ENCODE measurements around the gene MED15.
"Not testable (repeated sequence)": the region's sequence is repeated elsewhere in the genome, so short reads cannot be mapped to it uniquely, and the experiment has no call there.

Gene MED15
- total RNA-seq: 245 reads per million, percentile 94 among the genes with 10 or more reads in this experiment

- DNase-seq: peak; percentile 86
Measured at GRCh38 chr22:20507253-20508066, at the start of gene MED15. Gene MED15, plus strand, starts transcription at chr22:20507610. Its CDS starts 69 bp downstream, at chr22:20507679.

GRCh38 chr22:20458530-20459151 is 48.8 kb upstream of the MED15 start:
- no peak for DNase-seq

- no peak for DNase-seq
Measured at GRCh38 chr22:20459152-20459542, 48.3 kb upstream of the MED15 start.

GRCh38 chr22:20459862-20460261 is 47.5 kb upstream of the MED15 start:
- no peak for DNase-seq

- DNase-seq: no peak
Measured at GRCh38 chr22:20463324-20464095, 43.9 kb upstream of the MED15 start.

GRCh38 chr22:20464096-20464614 is 43.3 kb upstream of the MED15 start:
- peak; percentile 40 for DNase-seq

- no peak for DNase-seq
Measured at GRCh38 chr22:20464912-20465758, 42.3 kb upstream of the MED15 start.

- DNase-seq: no peak
Measured at GRCh38 chr22:20465759-20466077, 41.7 kb upstream of the MED15 start.

- no peak for DNase-seq
Measured at GRCh38 chr22:20466659-20467379, 40.6 kb upstream of the MED15 start.

GRCh38 chr22:20469110-20469868 is 38.1 kb upstream of the MED15 start:
- no peak for DNase-seq

GRCh38 chr22:20470525-20470924 is 36.9 kb upstream of the MED15 start:
- DNase-seq: not testable (repeated sequence)

GRCh38 chr22:20471126-20471833 is 36.1 kb upstream of the MED15 start:
- DNase-seq: no peak

GRCh38 chr22:20472629-20473442 is 34.6 kb upstream of the MED15 start:
- DNase-seq: no peak

- no peak for DNase-seq
Measured at GRCh38 chr22:20475115-20475436, 32.3 kb upstream of the MED15 start.

- DNase-seq: not testable (repeated sequence)
Measured at GRCh38 chr22:20475569-20475968, 31.8 kb upstream of the MED15 start.

GRCh38 chr22:20478059-20478458 is 29.4 kb upstream of the MED15 start:
- not testable (repeated sequence) for DNase-seq

- DNase-seq: no peak
Measured at GRCh38 chr22:20479612-20480196, 27.7 kb upstream of the MED15 start.

- DNase-seq: not testable (repeated sequence)
Measured at GRCh38 chr22:20483143-20483506, 24.3 kb upstream of the MED15 start.

GRCh38 chr22:20483771-20484170 is 23.6 kb upstream of the MED15 start:
- no peak for DNase-seq

All from effector CD4-positive, alpha-beta T cell (primary cell).